ENCODE data around the gene CPNE9.

Gene CPNE9

GRCh38 chr3:9732740-9733115 is 29.1 kb downstream of the CPNE9 start:
- H3K4me1 Mint-ChIP-seq: peaks cover 24% of the 10 kb centered on the region
- peak overlapping the region; percentile 85 to 89 (median 88) for H3K27ac Mint-ChIP-seq
- H3K36me3 Mint-ChIP-seq (ENCODE audit: low read depth): peaks cover 31% of the 10 kb centered on the region
- TF ChIP-seq CTCF (IDR thresholded peaks at IDR 0.05; ENCODE audit: unreplicated experiment in 3 of 3): no peak
- no peaks in the 10 kb centered on the region for H3K27me3 Mint-ChIP-seq (ENCODE audit: low read depth)
- peak overlapping the region; percentile 91 to 94 (median 94) for H3K4me3 Mint-ChIP-seq
- no peaks in the 10 kb centered on the region for H3K9me3 Mint-ChIP-seq

DNA sequence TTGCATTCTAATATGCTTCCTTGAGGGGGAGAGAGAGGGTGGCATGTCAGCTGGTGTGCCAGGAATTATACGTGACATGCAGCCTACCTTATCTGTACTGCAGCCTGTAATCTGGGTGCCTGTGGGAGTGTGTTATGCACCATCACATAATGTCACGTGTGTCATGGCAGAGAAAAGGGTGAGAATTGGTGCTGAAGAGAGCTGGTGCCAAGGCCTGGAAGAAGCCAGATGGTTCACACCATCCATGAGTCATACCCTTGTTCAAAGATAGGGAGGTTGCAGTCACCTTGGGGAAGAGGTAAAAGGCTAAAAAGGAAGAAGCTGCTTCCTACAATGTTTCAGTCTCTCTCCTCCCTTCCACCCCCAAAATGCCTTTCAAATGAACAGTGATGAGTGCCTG is 33.2 kb downstream of the CPNE9 start:
- Mint-ChIP-seq H3K27me3 (ENCODE audit: low read depth) (no peaks in the 10 kb centered on the region), H3K4me3 (no peak overlapping the region), H3K9me3 (no peaks in the 10 kb centered on the region), H3K27ac (no peak overlapping the region), H3K36me3 (ENCODE audit: low read depth) (peaks cover 65% of the 10 kb centered on the region), H3K4me1 (peaks cover 17% of the 10 kb centered on the region)
- TF ChIP-seq CTCF (IDR thresholded peaks at IDR 0.05; ENCODE audit: unreplicated experiment in 3 of 3): no peak

DNA sequence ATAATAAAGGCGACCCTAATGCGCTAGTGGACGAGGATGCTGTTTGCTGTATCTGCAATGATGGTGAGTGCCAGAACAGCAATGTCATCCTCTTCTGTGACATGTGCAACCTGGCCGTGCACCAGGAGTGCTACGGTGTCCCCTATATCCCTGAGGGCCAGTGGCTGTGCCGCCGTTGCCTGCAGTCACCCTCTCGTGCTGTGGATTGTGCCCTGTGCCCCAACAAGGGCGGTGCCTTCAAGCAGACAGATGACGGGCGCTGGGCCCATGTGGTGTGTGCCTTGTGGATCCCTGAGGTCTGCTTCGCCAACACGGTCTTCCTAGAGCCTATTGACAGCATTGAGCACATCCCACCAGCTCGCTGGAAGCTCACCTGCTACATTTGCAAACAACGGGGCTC is 35.5 kb downstream of the CPNE9 start:
- Mint-ChIP-seq H3K27me3 (ENCODE audit: low read depth) (no peaks in the 10 kb centered on the region), H3K9me3 (no peaks in the 10 kb centered on the region), H3K4me1 (no peaks in the 10 kb centered on the region), H3K36me3 (ENCODE audit: low read depth) (peaks cover 64% of the 10 kb centered on the region), H3K27ac (no peak overlapping the region), H3K4me3 (no peak overlapping the region)
- no peak for TF ChIP-seq CTCF (IDR thresholded peaks at IDR 0.05; ENCODE audit: unreplicated experiment in 3 of 3)

DNA sequence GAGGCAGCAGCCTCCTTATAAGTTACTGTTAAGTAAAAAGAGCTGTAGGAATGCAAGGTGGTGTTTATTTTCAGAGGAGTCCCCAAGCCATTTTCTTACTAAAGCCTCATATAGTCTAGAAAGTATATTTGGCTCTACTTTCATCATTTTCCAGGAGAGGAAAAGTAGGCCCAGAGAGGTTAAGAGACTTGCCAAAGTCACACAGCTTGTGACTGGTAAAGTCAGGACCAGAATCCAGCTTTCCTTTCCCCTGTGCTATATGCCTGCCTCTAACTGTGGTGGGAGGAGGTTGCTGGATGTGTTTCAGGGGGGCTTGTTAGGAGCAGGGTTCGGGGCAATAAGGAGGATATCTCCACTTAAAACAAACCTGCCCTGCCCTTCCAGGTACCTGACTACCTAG is 38.9 kb downstream of the CPNE9 start:
- Mint-ChIP-seq H3K4me3 (no peak overlapping the region), H3K9me3 (no peaks in the 10 kb centered on the region), H3K4me1 (no peaks in the 10 kb centered on the region), H3K27ac (no peak overlapping the region), H3K27me3 (ENCODE audit: low read depth) (no peaks in the 10 kb centered on the region), H3K36me3 (ENCODE audit: low read depth) (peaks cover 72% of the 10 kb centered on the region)
- TF ChIP-seq CTCF (IDR thresholded peaks at IDR 0.05; ENCODE audit: unreplicated experiment in 3 of 3): no peak

- Mint-ChIP-seq H3K4me1 (no peaks in the 10 kb centered on the region), H3K9me3 (no peaks in the 10 kb centered on the region), H3K27ac (no peak overlapping the region), H3K36me3 (ENCODE audit: low read depth) (peaks cover 71% of the 10 kb centered on the region), H3K27me3 (ENCODE audit: low read depth) (no peaks in the 10 kb centered on the region), H3K4me3 (no peak overlapping the region)
- no peak for TF ChIP-seq CTCF (IDR thresholded peaks at IDR 0.05; ENCODE audit: unreplicated experiment in 3 of 3)
These were observed 39.9 kb downstream of the CPNE9 start for GRCh38 chr3:9743548-9743947.

DNA sequence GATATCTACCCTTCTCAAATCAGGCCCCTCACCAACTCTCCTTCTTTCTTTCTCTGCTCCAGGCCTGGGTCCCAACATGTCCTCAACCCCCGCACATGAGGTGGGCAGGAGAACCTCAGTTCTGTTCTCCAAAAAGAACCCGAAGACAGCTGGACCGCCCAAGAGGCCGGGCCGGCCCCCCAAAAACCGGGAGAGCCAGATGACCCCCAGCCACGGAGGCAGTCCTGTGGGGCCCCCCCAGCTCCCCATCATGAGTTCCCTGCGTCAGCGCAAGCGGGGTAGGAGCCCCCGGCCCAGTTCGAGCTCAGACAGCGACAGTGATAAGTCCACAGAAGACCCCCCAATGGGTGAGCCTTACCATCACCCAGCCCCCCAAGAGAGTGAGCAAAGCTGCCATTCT is 40.5 kb downstream of the CPNE9 start:
- Mint-ChIP-seq H3K4me3 (no peak overlapping the region), H3K9me3 (no peaks in the 10 kb centered on the region), H3K27me3 (ENCODE audit: low read depth) (no peaks in the 10 kb centered on the region), H3K36me3 (ENCODE audit: low read depth) (peaks cover 68% of the 10 kb centered on the region), H3K27ac (no peak overlapping the region), H3K4me1 (peaks cover 2% of the 10 kb centered on the region)
- no peak for TF ChIP-seq CTCF (IDR thresholded peaks at IDR 0.05; ENCODE audit: unreplicated experiment in 3 of 3)
